ENCODE data around the gene PRKX.
"Not testable (repeated sequence)": the region's sequence is repeated elsewhere in the genome, so short reads cannot be mapped to it uniquely, and the experiment has no call there.

Gene PRKX

DNA sequence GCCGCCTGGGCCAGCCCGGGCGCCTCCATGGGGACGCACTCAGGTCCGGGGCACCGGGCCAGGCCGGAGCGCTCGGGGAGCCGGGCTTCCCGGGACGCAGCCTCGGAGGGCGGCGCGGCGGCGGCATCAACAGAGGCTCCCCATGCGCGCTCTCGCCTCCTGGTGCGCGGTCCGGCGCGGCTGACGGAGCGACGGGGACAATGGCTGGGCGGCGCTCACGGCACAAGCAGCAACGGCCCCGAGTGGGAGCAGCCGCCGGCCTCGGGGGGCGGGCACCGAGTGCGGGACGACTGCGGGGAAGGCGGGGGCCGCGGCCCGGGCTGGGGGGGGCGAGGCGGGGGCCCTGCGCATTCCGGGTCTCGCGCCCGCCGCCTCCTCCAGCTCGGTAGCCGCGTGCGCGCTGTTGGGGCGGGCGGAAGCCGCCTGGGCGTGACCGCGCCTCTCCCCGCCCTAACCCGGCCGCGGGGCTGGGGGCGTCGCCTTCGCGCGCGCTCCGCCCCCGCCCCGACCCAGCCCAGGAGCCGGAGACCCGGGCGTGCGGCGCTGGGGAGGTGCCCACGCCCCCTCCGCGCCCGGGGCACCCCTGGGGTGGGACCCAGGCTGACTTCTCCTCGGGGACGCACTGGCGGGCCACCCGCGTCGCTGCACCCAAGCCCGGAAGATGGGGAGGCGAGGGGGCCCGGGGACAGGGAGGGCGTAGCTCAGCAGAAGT lies at the start of gene PRKX:
Gene PRKX, minus strand, starts transcription at position 425 of the 712 bp plus-strand sequence. Its CDS starts 396 bp downstream, at position 29.
- DNase-seq (ENCODE audit: low read depth in 2 of 3, low spot score in 1 of 3): peak; percentile 27 to 54 (median 46)

DNA sequence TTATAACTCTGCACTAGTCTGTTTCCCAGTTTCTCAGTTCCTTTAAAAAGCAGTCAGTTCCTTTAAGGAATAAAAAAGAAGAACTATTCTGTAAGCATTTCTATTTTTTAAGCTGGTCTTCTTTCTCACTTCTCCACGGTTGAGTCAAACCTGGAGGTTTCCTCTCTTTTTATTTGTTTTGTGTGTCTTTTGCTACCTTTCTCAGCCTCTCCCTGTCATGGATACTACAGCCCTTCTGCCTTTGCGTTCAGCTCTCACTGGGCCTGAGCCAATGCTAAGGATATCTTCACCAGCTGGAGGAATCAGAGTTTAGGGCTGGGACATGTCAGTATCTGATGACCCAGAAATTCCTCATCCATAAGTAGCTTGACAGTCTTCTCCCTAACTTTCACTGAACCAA lies 49.7 kb upstream of the PRKX start:
- DNase-seq (ENCODE audit: low read depth in 2 of 3, low spot score in 1 of 3): no peak

DNA sequence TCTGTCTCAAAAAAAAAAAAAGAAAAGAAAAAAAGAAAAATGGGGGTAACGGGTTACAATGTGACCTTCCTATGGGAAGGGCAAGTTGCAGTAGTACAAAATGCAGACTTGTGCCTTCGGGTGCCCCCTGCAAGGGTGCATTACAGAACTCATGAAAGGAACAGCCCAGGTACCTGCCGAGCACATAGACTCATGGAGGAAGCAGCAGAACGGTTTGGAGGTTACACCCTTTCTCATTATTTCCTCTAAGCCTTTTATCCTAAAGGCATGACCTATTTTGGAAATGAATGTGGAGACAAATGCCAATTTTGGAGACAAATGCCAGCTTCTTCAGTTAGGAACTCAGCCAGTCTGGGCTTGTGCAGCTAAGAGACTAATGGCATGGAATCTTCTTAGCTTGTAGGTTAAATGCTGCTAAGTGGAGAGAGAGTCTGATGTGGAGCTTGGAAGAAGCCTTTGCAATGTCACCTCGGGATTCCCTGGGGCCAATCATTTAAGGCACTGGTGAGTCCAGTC lies 44.1 kb upstream of the PRKX start:
- DNase-seq (ENCODE audit: low read depth in 2 of 3, low spot score in 1 of 3): no peak

DNA sequence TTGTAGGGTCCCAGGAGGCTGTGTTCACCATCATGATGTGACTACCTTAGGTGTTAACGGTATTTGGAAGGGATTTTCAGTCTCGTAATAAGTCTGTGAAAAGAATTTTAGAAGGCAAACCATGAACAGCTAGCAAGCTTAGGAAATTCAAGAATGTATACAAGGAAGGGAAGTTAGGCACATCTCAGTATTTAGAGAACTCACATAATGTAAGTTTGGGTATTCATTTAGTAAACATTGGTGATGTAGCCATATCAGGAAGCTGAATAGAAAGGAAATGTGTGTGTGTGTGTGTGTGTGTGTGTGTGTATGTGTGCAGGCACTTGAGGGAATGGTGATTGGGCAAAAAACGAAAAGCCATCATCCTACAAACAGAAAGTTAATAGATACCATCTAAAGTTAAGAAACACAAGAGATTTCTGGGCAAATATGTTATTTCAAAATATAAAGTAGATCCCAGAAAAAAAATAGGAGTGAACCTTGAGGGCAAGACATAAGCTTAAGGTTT lies 34.7 kb upstream of the PRKX start:
- DNase-seq (ENCODE audit: low read depth in 2 of 3, low spot score in 1 of 3): no peak

DNA sequence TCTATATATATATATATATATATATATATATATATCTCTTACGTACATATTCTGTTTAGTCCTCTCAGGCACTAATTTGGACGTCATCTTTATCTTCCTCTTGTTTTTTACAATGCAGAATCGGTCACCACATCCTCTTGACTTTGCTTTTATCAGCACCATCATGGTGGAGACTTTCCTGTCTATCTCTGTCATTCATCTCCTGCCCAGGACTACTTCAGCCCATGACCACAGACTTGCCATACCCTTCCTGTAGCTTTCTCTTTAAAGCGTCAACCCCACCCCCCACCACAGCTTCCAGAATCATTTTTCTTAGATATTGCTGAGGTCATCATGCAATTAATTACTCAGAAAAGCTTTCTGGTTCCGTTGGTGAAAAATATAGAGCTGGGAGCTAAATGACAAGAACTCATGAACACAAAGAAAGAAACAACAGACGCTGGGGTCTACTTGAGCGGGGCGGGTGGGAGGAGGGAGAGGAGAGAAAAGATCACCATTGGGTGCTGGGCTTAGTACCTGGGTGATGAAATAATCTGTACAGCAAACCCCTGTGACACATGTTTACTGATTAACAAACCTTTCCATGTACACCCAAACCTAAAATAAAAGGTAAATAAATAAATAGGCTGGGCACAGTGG lies 30.5 kb upstream of the PRKX start:
- peak; percentile 3 to 34 (median 8) for DNase-seq (ENCODE audit: low read depth in 2 of 3, low spot score in 1 of 3)

DNA sequence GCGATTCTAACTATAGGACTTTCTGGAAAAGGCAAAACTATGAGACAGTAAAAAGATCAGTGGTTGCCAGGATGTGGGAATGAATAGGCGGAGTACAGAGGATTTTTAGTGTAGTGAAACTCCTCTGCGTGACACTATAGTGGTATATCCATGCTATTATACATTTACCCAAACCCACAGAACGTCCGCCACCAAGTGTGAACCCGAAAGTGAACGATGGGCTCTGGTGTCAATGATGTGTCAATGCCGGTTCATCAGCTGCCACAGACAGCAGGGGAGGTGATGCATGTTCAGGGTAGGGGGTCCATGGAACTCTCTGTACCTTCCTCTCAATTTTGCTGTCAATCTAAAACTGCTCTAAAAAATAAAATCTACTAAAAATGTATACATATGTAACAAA lies 27.5 kb upstream of the PRKX start:
- not testable (repeated sequence) for DNase-seq (ENCODE audit: low read depth in 2 of 3, low spot score in 1 of 3)

DNA sequence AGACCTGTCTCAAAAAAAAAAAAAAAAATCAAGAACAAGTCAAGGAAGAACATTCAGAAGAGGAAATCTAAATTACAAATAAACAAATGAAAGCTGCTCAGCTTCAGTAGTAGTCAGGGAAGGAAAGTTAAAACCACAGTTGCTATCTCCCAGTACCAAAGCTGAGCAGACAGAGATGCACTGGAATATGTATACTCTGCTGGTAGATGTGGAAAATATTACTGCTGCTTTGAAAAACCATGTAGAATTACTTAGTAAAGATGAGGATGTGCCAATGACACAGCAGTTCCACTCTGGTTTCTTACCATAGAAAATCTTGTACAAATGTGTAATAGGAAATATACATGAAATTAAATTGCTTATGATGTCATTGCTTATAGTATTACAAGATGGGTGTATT lies 25.1 kb upstream of the PRKX start:
- no peak for DNase-seq (ENCODE audit: low read depth in 2 of 3, low spot score in 1 of 3)

DNA sequence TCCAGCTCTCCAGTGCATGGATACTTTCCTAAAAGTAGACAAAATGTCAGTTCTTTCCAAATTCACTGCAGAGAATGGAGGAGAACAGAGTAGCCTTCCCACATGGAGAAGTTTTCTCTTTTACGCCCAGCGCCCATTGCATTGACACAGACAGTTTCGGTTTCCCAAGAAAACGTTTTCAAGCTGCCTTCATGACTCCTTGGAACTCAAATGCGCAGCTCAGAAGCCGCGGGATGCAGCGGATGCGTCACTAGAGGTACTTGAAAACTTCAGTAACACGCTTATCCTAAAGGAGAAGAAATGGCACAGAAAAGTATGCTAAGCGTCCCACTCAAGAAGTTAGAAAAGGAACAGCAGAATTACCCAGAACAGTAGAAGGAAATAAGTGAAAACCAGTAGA lies 23.1 kb upstream of the PRKX start:
- not testable (repeated sequence) for DNase-seq (ENCODE audit: low read depth in 2 of 3, low spot score in 1 of 3)

DNA sequence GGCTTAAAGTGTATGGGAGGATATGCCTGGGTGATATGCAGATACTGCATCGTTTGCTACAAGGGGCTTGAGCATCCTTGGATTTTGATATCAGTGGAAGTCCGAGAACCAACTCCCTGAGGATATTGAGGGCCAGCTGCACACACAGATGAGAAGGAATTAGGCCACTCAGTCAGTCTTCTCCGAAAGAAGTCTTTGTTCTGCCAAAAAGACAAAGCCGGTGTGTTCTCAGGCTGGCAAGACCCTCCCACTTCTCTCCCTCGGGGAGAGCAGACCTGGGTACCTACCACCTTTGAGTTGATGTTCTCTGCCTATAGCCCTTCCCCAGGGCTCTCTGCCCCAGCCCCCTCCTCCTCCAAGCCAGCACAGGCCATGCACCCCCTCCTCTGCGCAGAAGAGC lies 22.4 kb upstream of the PRKX start:
- DNase-seq (ENCODE audit: low read depth in 2 of 3, low spot score in 1 of 3): not testable (repeated sequence)

DNA sequence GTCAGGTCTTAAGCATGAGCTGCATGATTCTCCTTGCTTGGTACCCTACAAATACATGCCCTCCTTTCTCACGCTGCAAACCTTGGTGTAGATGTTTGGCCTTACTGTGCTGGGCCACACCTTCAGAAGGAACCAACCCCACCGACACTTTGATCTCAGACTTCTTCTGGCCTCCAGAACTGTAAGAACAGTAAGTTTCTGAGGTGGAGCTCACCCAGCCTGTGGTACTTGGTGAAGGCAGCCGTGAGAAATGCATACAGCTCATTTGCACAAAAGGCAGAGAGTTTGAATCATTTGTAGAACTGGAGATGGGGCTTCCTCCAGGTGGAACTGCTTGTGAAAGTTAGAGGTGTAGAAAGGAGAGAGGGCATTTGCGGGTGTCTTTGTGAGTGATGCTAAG lies 21.0 kb upstream of the PRKX start:
- not testable (repeated sequence) for DNase-seq (ENCODE audit: low read depth in 2 of 3, low spot score in 1 of 3)

DNA sequence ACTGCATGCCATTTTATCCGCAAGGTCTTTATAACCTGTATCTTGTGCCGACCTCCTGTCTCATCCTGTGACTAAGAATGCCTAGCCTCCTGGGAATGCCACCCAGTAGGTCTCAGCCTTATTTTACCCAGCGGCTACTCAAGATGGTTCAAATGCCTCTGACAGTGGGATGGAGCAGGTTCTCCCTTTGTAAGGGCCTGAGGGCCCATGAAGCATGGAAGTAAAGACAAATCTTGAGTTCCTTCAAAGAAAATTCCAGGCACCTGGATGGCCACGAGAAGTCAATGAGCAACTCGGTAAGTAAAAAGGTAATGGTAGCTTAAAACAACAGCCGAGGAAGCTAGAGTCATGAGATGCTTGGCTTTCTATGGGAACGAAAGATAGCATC lies 19.6 kb upstream of the PRKX start:
- no peak for DNase-seq (ENCODE audit: low read depth in 2 of 3, low spot score in 1 of 3)

DNA sequence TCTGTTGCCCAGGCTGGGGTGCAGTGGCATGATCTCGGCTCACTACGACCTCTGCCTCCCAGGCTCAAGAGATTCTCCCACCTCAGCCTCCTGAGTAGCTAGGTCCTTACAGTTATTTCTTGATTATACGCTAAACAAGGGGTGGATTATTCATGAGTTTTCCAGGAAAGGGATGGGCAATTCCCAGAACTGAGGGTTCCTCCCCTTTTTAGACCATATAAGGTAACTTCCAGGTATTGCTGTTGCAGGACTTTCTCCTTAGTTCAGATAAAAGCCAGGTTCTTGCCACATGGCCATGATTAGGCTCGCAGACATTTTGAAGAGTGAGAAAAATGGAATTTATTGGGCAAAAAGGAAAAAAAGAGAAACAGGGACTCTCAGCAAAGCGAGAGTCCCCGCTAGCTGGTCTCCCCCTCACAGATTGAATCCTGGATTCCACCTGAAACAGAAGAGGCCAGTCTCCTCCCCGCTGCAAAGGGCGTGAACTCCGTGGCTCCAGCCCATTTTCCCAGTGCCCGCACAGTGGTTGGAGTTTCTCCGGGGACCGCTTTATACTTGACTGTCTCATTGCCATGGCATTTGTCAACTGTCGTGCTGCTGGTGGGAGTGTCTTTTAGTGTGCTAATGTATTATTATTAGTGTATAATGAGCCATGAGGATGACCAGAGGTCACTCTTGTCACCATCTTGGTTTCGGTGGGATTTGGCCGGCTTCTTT lies 19.0 kb upstream of the PRKX start:
- not testable (repeated sequence) for DNase-seq (ENCODE audit: low read depth in 2 of 3, low spot score in 1 of 3)

DNA sequence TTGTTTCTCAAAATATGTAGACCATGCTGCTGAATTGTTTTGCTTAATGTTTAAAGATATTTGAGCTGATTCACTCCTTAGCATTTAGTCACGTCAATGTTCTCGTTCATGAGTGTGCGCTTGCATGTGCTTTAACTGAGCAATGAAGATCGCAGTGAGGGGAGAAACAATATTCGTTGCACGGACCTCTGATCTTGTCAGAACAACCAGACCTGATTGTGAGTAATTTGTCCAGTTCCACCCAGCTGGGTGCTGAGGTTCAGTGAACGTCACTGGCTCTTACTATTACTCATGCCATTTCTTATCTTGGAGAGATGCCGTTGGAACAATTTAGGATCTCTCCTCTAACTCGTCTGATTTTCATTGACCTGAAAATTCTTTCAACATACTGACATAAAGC lies 15.0 kb upstream of the PRKX start:
- DNase-seq (ENCODE audit: low read depth in 2 of 3, low spot score in 1 of 3): no peak

DNA sequence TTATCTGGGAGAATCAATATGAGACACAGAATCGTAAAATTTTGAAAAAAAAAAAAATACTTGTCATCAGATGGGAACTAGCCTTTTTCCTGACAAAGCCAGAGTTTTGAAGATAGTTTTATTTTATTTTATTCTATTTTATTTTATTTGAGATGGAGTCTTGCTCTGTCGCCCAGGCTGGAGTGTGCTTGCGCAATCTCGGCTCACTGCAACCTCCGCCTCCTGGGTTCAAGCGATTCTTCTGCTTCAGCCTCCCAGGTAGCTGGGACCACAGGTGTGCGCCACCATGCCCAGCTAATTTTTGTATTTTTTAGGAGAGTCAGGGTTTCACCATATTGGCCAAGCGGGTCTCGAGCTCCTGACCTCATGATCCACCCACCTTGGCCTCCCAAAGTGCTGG lies 10.0 kb upstream of the PRKX start:
- DNase-seq (ENCODE audit: low read depth in 2 of 3, low spot score in 1 of 3): not testable (repeated sequence)

DNA sequence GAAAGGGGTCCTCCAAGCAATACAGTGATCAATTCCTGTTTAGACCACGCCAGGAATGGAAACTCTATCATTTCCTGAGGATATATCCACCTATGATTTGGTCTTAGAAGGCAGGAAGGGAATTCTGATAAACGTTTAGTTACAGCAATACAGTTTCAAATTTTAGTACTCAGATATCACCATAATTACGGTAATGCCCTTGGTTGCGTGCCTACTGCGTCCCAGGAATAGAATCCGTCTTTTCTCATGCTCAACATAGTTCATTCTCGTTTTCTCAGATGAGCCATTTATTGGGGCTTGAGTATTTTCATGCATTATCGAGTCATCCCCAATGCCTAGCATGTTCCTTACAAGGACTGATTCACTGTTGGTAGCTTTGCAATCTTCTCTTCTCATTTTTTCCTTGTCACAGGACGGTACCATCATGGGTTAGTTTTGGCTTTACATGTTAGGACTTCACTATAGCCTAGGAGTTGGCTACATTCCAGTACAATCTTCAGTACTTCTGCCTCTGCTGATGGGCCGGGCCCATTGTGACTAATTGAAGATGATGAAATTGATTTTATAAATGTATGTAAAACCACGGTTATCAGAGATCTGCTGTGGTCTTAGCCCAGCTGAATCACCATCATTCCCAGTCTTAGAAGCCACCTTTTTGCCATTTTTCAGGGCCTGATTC lies 4.4 kb upstream of the PRKX start:
- DNase-seq (ENCODE audit: low read depth in 2 of 3, low spot score in 1 of 3): no peak

DNA sequence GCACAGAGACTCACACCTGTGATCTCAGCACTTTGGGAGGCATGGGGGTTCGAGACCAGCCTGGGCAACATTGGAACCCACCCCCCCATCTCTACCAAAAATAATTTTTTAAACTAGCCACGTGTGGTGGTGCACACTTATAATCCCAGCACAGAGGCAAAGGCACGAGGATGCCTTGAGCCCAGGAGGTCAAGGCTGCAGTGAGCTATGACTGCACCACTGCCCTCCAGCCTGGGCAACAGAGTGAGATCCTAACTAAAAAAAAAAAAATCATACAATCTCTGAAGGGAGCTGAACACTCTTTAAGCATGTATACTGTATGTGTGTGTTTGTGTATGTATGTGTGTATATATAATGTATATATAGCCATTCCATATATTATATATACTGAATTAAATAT lies 2.5 kb upstream of the PRKX start:
- DNase-seq (ENCODE audit: low read depth in 2 of 3, low spot score in 1 of 3): no peak

DNA sequence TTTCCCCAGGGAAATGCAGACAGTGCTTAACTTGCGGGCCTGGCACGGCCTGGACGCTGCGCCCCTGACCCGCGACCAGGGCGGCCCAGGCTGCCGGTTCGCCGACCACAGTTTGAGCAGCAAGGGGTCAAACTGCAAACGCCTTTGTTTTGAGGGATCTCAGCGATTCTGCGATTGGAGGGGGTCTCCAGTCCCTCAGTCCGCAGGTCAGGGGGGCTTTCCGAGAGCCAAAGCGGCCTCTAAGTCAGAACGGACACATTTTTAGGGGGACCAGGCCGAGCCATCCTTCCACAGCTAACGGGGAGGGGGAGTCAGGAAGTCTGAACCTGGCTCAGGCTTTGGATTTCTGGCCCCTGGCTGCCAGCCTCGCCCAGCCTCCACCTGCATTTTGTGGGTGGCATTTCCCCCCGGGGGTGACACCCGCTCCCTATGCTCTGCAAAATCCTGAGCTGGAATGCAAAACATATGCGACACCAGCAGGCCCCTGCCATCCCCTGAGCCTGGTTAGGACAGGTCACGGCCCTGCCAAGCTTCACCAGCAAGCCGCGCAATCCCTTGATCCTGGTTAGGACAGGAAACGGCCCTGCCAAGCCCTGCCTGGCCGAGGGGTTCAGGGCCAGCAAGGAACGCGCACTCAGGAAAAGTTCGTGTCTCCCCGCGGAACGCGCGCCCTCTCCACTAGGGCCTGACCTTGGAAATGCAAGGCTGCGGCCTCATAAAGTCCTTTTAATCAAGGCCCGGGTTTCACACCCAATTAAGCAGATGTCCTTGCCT lies 1.4 kb upstream of the PRKX start:
- not testable (repeated sequence) for DNase-seq (ENCODE audit: low read depth in 2 of 3, low spot score in 1 of 3)

DNA sequence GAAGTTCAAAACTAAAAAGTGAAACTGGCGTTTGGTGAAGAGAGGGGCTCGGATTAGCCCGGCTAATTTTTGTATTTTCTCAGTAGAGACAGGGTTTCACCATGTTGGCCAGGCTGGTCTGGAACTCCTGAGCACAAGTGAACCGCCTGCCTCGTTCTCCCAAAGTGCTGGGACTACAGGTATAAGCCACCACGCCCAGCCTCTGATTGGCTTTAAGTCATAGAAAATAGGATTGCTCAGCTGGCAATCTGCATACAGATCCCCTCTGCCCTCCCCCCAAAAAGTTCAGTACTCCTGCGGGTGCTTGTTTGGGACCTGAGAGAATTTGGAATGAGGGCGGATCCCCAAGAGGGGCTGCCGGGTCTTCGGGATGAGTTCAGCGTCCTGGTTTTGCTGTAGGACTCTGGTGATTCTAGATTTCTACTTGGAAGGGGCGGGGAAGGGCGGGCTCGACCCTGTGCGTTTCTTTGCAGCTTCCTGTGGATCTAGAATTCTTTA lies 537 bp upstream of the PRKX start:
- no peak for DNase-seq (ENCODE audit: low read depth in 2 of 3, low spot score in 1 of 3)

DNA sequence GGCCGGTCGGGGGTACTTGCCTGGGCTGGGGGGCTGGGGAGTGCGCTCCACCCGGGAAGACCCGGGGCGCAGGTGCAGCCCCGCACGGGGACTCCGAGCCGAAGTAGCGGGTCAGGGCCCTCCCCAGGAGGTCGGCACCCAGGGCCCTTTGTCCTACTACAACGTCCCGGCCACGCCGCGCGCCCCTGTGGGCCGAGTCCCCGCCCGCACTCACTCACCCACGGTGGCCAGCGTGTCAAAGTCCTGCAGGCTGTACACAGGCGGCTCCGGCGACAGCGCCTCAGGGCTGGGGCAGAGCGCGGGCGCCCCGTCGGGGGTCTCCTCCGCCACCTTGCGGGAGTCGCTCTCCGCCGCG lies 602 bp downstream of the PRKX start:
- no peak for DNase-seq (ENCODE audit: low read depth in 2 of 3, low spot score in 1 of 3)

DNA sequence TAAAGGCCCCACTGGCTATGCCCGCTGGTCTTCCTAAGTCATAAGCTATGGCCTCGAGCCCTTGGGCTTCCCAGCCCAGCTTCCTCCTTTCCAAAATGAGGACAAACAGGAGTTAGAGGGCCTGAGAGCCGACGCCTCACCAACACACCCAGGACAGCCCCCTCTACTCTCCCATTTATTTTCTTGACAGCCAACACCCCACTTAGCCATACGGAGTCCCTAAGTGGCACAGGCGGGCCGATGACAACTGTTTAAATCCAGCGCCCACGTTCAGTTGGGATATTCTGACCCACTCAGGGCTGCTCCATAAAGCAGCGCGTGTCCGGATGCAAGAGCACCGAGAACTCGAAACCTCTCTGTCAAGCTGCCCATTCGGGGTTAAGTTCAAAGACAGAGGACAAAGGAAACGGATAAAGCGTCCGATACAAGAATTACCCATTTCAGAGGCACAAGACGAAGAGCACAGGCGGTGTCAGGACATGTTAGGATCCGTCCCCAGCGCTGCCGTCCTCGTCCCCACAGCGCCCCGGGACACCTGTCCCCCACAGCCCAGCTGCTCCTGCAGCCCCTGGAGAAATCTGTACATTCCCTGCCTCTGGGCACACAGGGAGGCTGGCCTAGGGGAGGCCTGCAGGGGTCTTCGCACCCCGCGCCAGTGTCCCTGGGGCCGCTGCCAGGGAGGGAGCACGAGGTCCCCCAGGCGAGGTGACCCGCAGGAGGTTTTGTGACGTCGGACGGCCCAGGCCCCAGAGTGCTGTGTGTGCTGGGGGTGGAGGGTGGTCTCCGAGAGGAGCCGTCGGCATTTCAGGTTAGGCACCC lies 1.2 kb downstream of the PRKX start:
- no peak for DNase-seq (ENCODE audit: low read depth in 2 of 3, low spot score in 1 of 3)

Measured in stimulated activated CD4-positive, alpha-beta T cell treated with anti-CD3 and anti-CD28 coated beads, Interleukin-12 subunit alpha, Interleukin-12 subunit beta, amount 100 ng/mL, for 48 hours (primary cell).